GM12878 (cell line): Measurements from ENCODE around the gene ARHGEF16. TPM values are rescaled to one million over a fixed set of nuclear protein-coding genes. Genes with fewer than 3 reads are reported as not detected.

Experiments
- ATAC-seq: fragments of 200-7000 bp; cut with Tn5 transposase; 3 replicates; pipeline ENCODE4 v1.9.1; 2020; ENCODE audit warnings: mild to moderate bottlenecking, moderate library complexity
- BruUV-seq: library from RNA; stranded (reverse); fragments of 400-500 nt; replicated peaks from 2 replicates; lab custom pipeline; 2021; lab: Mats Ljungman, UMichigan
- CTCF ChIA-PET: fragments of 300-600 bp; sonication (Branson Sonifier 250); formaldehyde crosslinking; extraction: SDS; loops from one replicate; lab custom pipeline; 2021; ENCODE audit warnings: inconsistent platforms; lab: Yijun Ruan, JAX
- POLR2A ChIA-PET: fragments of 350-600 bp; formaldehyde crosslinking; extraction: SDS; loops from one replicate; lab custom pipeline; 2021; ENCODE audit warnings: inconsistent platforms; lab: Charles Lee
- RAD21 ChIA-PET: fragments of 300-600 bp; sonication (Branson Sonifier 250); formaldehyde crosslinking; loops from one replicate; lab custom pipeline; 2023; ENCODE audit warnings: antibody characterized with exemption; ENCODE audit not compliant: unreplicated experiment; lab: Charles Lee
- SMC1A ChIA-PET: fragments of 300-600 bp; sonication (Branson Sonifier 250); formaldehyde crosslinking; loops from one replicate; lab custom pipeline; 2023; ENCODE audit not compliant: unreplicated experiment, uncharacterized antibody; lab: Charles Lee
- DNase-seq: peaks from one replicate; pipeline ENCODE4 v3.0.0-alpha.2; 2011; ENCODE audit warnings: low read depth, low spot score
- FAIRE-seq: peaks from 3 replicates; lab custom pipeline; 2011; peaks lifted over from hg19 to GRCh38; lab: Jason Lieb, UNC
- H2AFZ ChIP-seq: 2 replicates; pipeline ENCODE4 v1.6.0; 2011; ENCODE audit warnings: low read depth, low read length, control low read depth; ENCODE audit not compliant: control insufficient read depth
- H3K27ac ChIP-seq: 2 replicates; pipeline ENCODE4 v1.5.1; 2011; ENCODE audit warnings: control low read depth; ENCODE audit not compliant: control insufficient read depth, insufficient read depth
- H3K27me3 ChIP-seq, 2 experiments: replicated peaks in 1 of 2; 2 replicates each; pipeline versions ENCODE4 v1.6.0 to v1.6.1; 2011; ENCODE audit warnings: low read length in 1 of 2; ENCODE audit not compliant: control insufficient read depth in 2 of 2, insufficient read depth in 2 of 2
- H3K36me3 ChIP-seq, 2 experiments: 2 replicates each; pipeline ENCODE4 v1.5.1; 2011; ENCODE audit warnings: low read length in 1 of 2; ENCODE audit not compliant: control insufficient read depth in 2 of 2, insufficient read depth in 2 of 2
- H3K4me1 ChIP-seq: 2 replicates; pipeline ENCODE4 v1.6.1; 2011; ENCODE audit warnings: mild to moderate bottlenecking, low read length, moderate library complexity, mixed read lengths; ENCODE audit not compliant: control insufficient read depth, insufficient read depth
- H3K4me2 ChIP-seq: 2 replicates; pipeline ENCODE4 v1.6.0; 2011; ENCODE audit warnings: control low read depth; ENCODE audit not compliant: control insufficient read depth, insufficient read depth
- H3K4me3 ChIP-seq: fragments of 200-600 bp; sonication (generic); 2 replicates; pipeline ENCODE4 v1.5.1; 2016
- H3K79me2 ChIP-seq: 2 replicates; pipeline ENCODE4 v1.6.0; 2011; ENCODE audit warnings: low read length; ENCODE audit not compliant: control insufficient read depth, insufficient read depth
- H3K9ac ChIP-seq: 2 replicates; pipeline ENCODE4 v1.8.0; 2011; ENCODE audit warnings: low read length, control low read depth, mixed read lengths; ENCODE audit not compliant: control insufficient read depth, insufficient read depth
- H3K9me3 ChIP-seq: replicated peaks from 3 replicates; pipeline ENCODE4 v1.5.1; 2011; ENCODE audit warnings: mild to moderate bottlenecking, low read length; ENCODE audit not compliant: control insufficient read depth, insufficient read depth
- H4K20me1 ChIP-seq: 2 replicates; pipeline ENCODE4 v1.6.0; 2011; ENCODE audit not compliant: control insufficient read depth, insufficient read depth
- ATF3 ChIP-seq: IDR thresholded peaks from 2 replicates; pipeline ENCODE4 v1.6.1; 2011; ENCODE audit warnings: low read depth, mild to moderate bottlenecking, low read length, moderate library complexity, borderline replicate concordance; ENCODE audit errors: extremely low read depth
- CEBPB ChIP-seq, 2 experiments: fragments of 150-350 bp in 1 of 2; IDR thresholded peaks; 2 replicates each; pipeline ENCODE4 v1.6.1; 2012 to 2014; ENCODE audit warnings: low read depth in 2 of 2, low read length in 2 of 2, borderline replicate concordance in 1 of 2, inconsistent platforms in 1 of 2
- CEBPZ ChIP-seq: fragments of 150-350 bp; IDR thresholded peaks from 2 replicates; pipeline ENCODE4 v1.6.1; 2016; ENCODE audit warnings: low read depth, low read length
- CHD2 ChIP-seq: IDR thresholded peaks from 2 replicates; pipeline ENCODE4 v1.6.1; 2011; ENCODE audit warnings: low read depth, low read length, improper control_type of control experiment, borderline replicate concordance
- GABPA ChIP-seq: IDR thresholded peaks from 2 replicates; pipeline ENCODE4 v1.6.1; 2014; ENCODE audit warnings: antibody characterized with exemption, low read depth, mild to moderate bottlenecking, inconsistent platforms
- JUNB ChIP-seq: IDR thresholded peaks from 2 replicates; pipeline ENCODE4 v1.6.1; 2016; ENCODE audit warnings: antibody characterized with exemption, mild to moderate bottlenecking
- MEF2A ChIP-seq: IDR thresholded peaks from 2 replicates; pipeline ENCODE4 v1.6.1; 2011; ENCODE audit warnings: low read depth, mild to moderate bottlenecking, low read length, moderate library complexity; ENCODE audit not compliant: insufficient read depth
- MEF2B ChIP-seq: fragments of 450-650 bp; IDR thresholded peaks from 2 replicates; pipeline ENCODE4 v1.6.1; 2018; ENCODE audit warnings: mild to moderate bottlenecking, moderate library complexity; ENCODE audit not compliant: partially characterized antibody, poor library complexity, severe bottlenecking
- MTA3 ChIP-seq: IDR thresholded peaks from 2 replicates; pipeline ENCODE4 v1.6.1; 2012; ENCODE audit warnings: low read length, inconsistent platforms, borderline replicate concordance
- MXI1 ChIP-seq: fragments of 150-350 bp; IDR thresholded peaks from 2 replicates; pipeline ENCODE4 v1.6.1; 2011; ENCODE audit warnings: low read depth, mild to moderate bottlenecking, inconsistent platforms, low read length, improper control_type of control experiment
- RUNX3 ChIP-seq: IDR thresholded peaks from 2 replicates; pipeline ENCODE4 v1.6.1; 2012; ENCODE audit warnings: low read length, inconsistent platforms
- ZNF274 ChIP-seq: IDR thresholded peaks from one replicate; pipeline ENCODE4 v1.8.0; 2011; ENCODE audit not compliant: insufficient read length, insufficient read depth
- ZNF384 ChIP-seq: IDR thresholded peaks from 2 replicates; pipeline ENCODE4 v1.6.1; 2012; ENCODE audit warnings: low read depth, mild to moderate bottlenecking, low read length, improper control_type of control experiment, borderline replicate concordance
- WGBS: methylation state at CpG from one replicate; pipeline ENCODE4 v1.1.6; 2016; ENCODE audit warnings: low lambda C conversion rate; ENCODE audit not compliant: insufficient replicate concordance, insufficient coverage; ENCODE audit errors: missing lambda C conversion rate; 5-methylcytosine and 5-hydroxymethylcytosine counted together
- in situ Hi-C: fragments of 300-500 bp; cut with MboI; formaldehyde crosslinking; loops from 9 replicates; pipeline ENCODE4 v1.14.3; 2018; ENCODE audit warnings: mixed read lengths
- intact Hi-C: fragments of 100-400 bp; cut with micrococcal nuclease; formaldehyde crosslinking; loops from one replicate; pipeline ENCODE4 v1.14.2; 2022; ENCODE audit not compliant: unreplicated experiment
- polyA plus RNA-seq, 11 experiments: library from polyadenylated mRNA; depleted of rRNA in 4 of 11; unstranded in 6 of 11; stranded (reverse) in 5 of 11; fragments of >200 nt; fragmentation: Nextera tagmentation in 4 of 11; fragmentation: Illumina TruSeq in 1 of 11; extraction: Ambion mirVana in 4 of 11; extraction: Trizol in 1 of 11; gene quantifications; 1 replicate in 1 of 11; 2 replicates in 10 of 11; pipeline versions ENCODE4 v1.2.1 to v1.2.3, GENCODE V29; 2011 to 2016; ENCODE audit warnings: inconsistent platforms in 2 of 11, missing spikeins in 2 of 11, low read depth in 1 of 11
- total RNA-seq, 4 experiments: library from RNA; depleted of rRNA in 3 of 4; stranded (reverse); fragments of >200 nt in 3 of 4; fragmentation: Illumina TruSeq in 1 of 4; extraction: Trizol in 1 of 4; gene quantifications; 2 replicates each; pipeline versions ENCODE4 v1.2.1 to v1.2.3, GENCODE V29; 2013 to 2021

Gene ARHGEF16
- total and polyA plus RNA-seq, 10 of the 15 experiments (the other 5 are each of a cell fraction or from before 2014, with no cell fraction given): not detected

- FAIRE-seq (no peak), DNase-seq (no peak), ATAC-seq (no peak)
- Histone ChIP-seq H3K4me1 (no peaks in the 10 kb centered on the region), H3K4me2 (no peak overlapping the region), H3K4me3 (no peak overlapping the region), H4K20me1 (no peaks in the 10 kb centered on the region), H3K36me3 (no peaks in the 10 kb centered on the region), H3K9me3 (peaks cover 3% of the 10 kb centered on the region; the same call in 1 of the 3 replicates), H2AFZ (no peak overlapping the region), H3K27me3 (no peaks in the 10 kb centered on the region; a peak in 2 of 4 replicates), H3K79me2 (no peaks in the 10 kb centered on the region), H3K27ac (no peak overlapping the region), H3K9ac (no peak overlapping the region)
- SMC1A ChIA-PET: no interaction called here
- TF ChIP-seq GABPA (no peak), MEF2A (no peak), MXI1 (no peak)
- 44% methylated on average over 8 of the region's 8 CpGs for WGBS
- RAD21 ChIA-PET: no interaction called here
- BruUV-seq: no TSS peak
- CTCF ChIA-PET: no interaction called here
- POLR2A ChIA-PET: no interaction called here
- intact Hi-C loops: no loop called here
- in situ Hi-C loops: no loop called here
These were observed 35.9 kb upstream of the ARHGEF16 start for GRCh38 chr1:3418600-3418999.

- Histone ChIP-seq H4K20me1 (no peaks in the 10 kb centered on the region), H3K9ac (no peak overlapping the region), H3K79me2 (no peaks in the 10 kb centered on the region), H2AFZ (no peak overlapping the region), H3K4me2 (no peak overlapping the region), H3K4me1 (no peaks in the 10 kb centered on the region), H3K4me3 (no peak overlapping the region), H3K27me3 (no peaks in the 10 kb centered on the region; a peak in 2 of 4 replicates), H3K27ac (no peak overlapping the region), H3K36me3 (no peaks in the 10 kb centered on the region), H3K9me3 (peaks cover 3% of the 10 kb centered on the region; the same call in 1 of the 3 replicates)
- 26% methylated on average over 15 of the region's 15 CpGs for WGBS
- DNase-seq (no peak), ATAC-seq (no peak), FAIRE-seq (no peak)
- intact Hi-C loops: loop anchor here (5.0 kb wide), 2 partner anchors 862 to 1222 kb away; partner anchors contain the start of gene TNFRSF14
- POLR2A ChIA-PET: no interaction called here
- in situ Hi-C loops: loop anchor here (10.0 kb wide), 1 partner anchor 1225 kb away; the partner anchor contains the start of gene FAAP20
- BruUV-seq: no TSS peak
- CTCF ChIA-PET: no interaction called here
- RAD21 ChIA-PET: no interaction called here
- SMC1A ChIA-PET: no interaction called here
- TF ChIP-seq CEBPB (IDR thresholded peaks at IDR 0.05; ENCODE audit: borderline replicate concordance in 1 of 2, low read depth in 2 of 2, low read length in 2 of 2): no peak
- no peak for TF ChIP-seq MEF2B
- TF ChIP-seq MXI1: no peak
- TF ChIP-seq ATF3: no peak
- TF ChIP-seq CHD2: no peak
- no peak for TF ChIP-seq RUNX3
- no peak for TF ChIP-seq CEBPZ
- no peak for TF ChIP-seq MTA3
- TF ChIP-seq ZNF384: no peak
- no peak for TF ChIP-seq ZNF274
- TF ChIP-seq JUNB: no peak
These were observed 34.9 kb upstream of the ARHGEF16 start for GRCh38 chr1:3419415-3420204.
